ENCODE results near the gene ATP11A.
A peak's percentile ranks its signal among the peaks of the same experiment; 100 is the strongest.

Gene ATP11A

GRCh38 chr13:112885782-112886268 is 196.0 kb downstream of the ATP11A start:
- H3K27me3 ChIP-seq (ENCODE audit: control insufficient read depth, insufficient read depth, low read length, poor library complexity, severe bottlenecking): peaks cover 4% of the 10 kb centered on the region
- H3K4me1 ChIP-seq (ENCODE audit: control insufficient read depth, insufficient read depth, low read length): peaks cover 2% of the 10 kb centered on the region
- peaks cover 3% of the 10 kb centered on the region for H3K36me3 ChIP-seq (ENCODE audit: control insufficient read depth, insufficient read depth, low read length)
- WGBS, 2 experiments: 7 to 9% methylated on average over 25 of the region's 25 CpGs
- H3K4me3 ChIP-seq (ENCODE audit: insufficient read depth, low read depth, low read length): no peak overlapping the region
- no peaks in the 10 kb centered on the region for H3K9me3 ChIP-seq (ENCODE audit: control insufficient read depth, low read length)
- H3K27ac ChIP-seq (ENCODE audit: insufficient read depth, low read depth, low read length, poor library complexity, severe bottlenecking): no peak overlapping the region

GRCh38 chr13:112887151-112887550 is 197.3 kb downstream of the ATP11A start:
- peaks cover 2% of the 10 kb centered on the region for H3K36me3 ChIP-seq (ENCODE audit: control insufficient read depth, insufficient read depth, low read length)
- H3K27ac ChIP-seq (ENCODE audit: insufficient read depth, low read depth, low read length, poor library complexity, severe bottlenecking): no peak overlapping the region
- 93 to 96% methylated on average over 6 of the region's 6 CpGs for WGBS, 2 experiments

GRCh38 chr13:112887557-112887991 is 197.7 kb downstream of the ATP11A start:
- 89 to 94% methylated on average over 10 of the region's 10 CpGs for WGBS, 2 experiments
- Histone ChIP-seq H3K27me3 (ENCODE audit: control insufficient read depth, insufficient read depth, low read length, poor library complexity, severe bottlenecking) (peaks cover 4% of the 10 kb centered on the region), H3K27ac (ENCODE audit: insufficient read depth, low read depth, low read length, poor library complexity, severe bottlenecking) (no peak overlapping the region), H3K9me3 (ENCODE audit: control insufficient read depth, low read length) (no peaks in the 10 kb centered on the region), H3K36me3 (ENCODE audit: control insufficient read depth, insufficient read depth, low read length) (no peaks in the 10 kb centered on the region), H3K4me1 (ENCODE audit: control insufficient read depth, insufficient read depth, low read length) (peaks cover 19% of the 10 kb centered on the region), H3K4me3 (ENCODE audit: insufficient read depth, low read depth, low read length) (no peak overlapping the region)

More at GRCh38 chr13:112887151-112887550, 197.3 kb downstream of the ATP11A start:
- H3K9me3 ChIP-seq (ENCODE audit: control insufficient read depth, low read length): no peaks in the 10 kb centered on the region
- no peak overlapping the region for H3K4me3 ChIP-seq (ENCODE audit: insufficient read depth, low read depth, low read length)
- peaks cover 15% of the 10 kb centered on the region for H3K4me1 ChIP-seq (ENCODE audit: control insufficient read depth, insufficient read depth, low read length)
- peaks cover 4% of the 10 kb centered on the region for H3K27me3 ChIP-seq (ENCODE audit: control insufficient read depth, insufficient read depth, low read length, poor library complexity, severe bottlenecking)

- peaks cover 4% of the 10 kb centered on the region for H3K27me3 ChIP-seq (ENCODE audit: control insufficient read depth, insufficient read depth, low read length, poor library complexity, severe bottlenecking)
These were observed 198.6 kb downstream of the ATP11A start for GRCh38 chr13:112888238-112889111.

GRCh38 chr13:112889351-112890290 is 199.8 kb downstream of the ATP11A start:
- no peak overlapping the region for H3K4me3 ChIP-seq (ENCODE audit: insufficient read depth, low read depth, low read length)
- H3K36me3 ChIP-seq (ENCODE audit: control insufficient read depth, insufficient read depth, low read length): no peaks in the 10 kb centered on the region
- no peak overlapping the region for H3K27ac ChIP-seq (ENCODE audit: insufficient read depth, low read depth, low read length, poor library complexity, severe bottlenecking)
- peaks cover 4% of the 10 kb centered on the region for H3K27me3 ChIP-seq (ENCODE audit: control insufficient read depth, insufficient read depth, low read length, poor library complexity, severe bottlenecking)
- H3K9me3 ChIP-seq (ENCODE audit: control insufficient read depth, low read length): no peaks in the 10 kb centered on the region
- 93% methylated on average over 42 of the region's 42 CpGs for WGBS, 2 experiments
- peaks cover 32% of the 10 kb centered on the region for H3K4me1 ChIP-seq (ENCODE audit: control insufficient read depth, insufficient read depth, low read length)

More at GRCh38 chr13:112888238-112889111, 198.6 kb downstream of the ATP11A start:
- Histone ChIP-seq H3K9me3 (ENCODE audit: control insufficient read depth, low read length) (no peaks in the 10 kb centered on the region), H3K4me3 (ENCODE audit: insufficient read depth, low read depth, low read length) (no peak overlapping the region), H3K27ac (ENCODE audit: insufficient read depth, low read depth, low read length, poor library complexity, severe bottlenecking) (no peak overlapping the region), H3K4me1 (ENCODE audit: control insufficient read depth, insufficient read depth, low read length) (peaks cover 28% of the 10 kb centered on the region), H3K36me3 (ENCODE audit: control insufficient read depth, insufficient read depth, low read length) (no peaks in the 10 kb centered on the region)
- 95 to 96% methylated on average over 34 of the region's 34 CpGs for WGBS, 2 experiments

GRCh38 chr13:112890316-112891145 is 200.7 kb downstream of the ATP11A start:
- Histone ChIP-seq H3K27me3 (ENCODE audit: control insufficient read depth, insufficient read depth, low read length, poor library complexity, severe bottlenecking) (peaks cover 4% of the 10 kb centered on the region), H3K4me1 (ENCODE audit: control insufficient read depth, insufficient read depth, low read length) (peaks cover 38% of the 10 kb centered on the region)

GRCh38 chr13:112891477-112892401 is 201.9 kb downstream of the ATP11A start:
- Histone ChIP-seq H3K36me3 (ENCODE audit: control insufficient read depth, insufficient read depth, low read length) (no peaks in the 10 kb centered on the region), H3K9me3 (ENCODE audit: control insufficient read depth, low read length) (no peaks in the 10 kb centered on the region), H3K4me1 (ENCODE audit: control insufficient read depth, insufficient read depth, low read length) (peaks cover 48% of the 10 kb centered on the region), H3K27ac (ENCODE audit: insufficient read depth, low read depth, low read length, poor library complexity, severe bottlenecking) (peak overlapping the region; percentile 97), H3K4me3 (ENCODE audit: insufficient read depth, low read depth, low read length) (peak overlapping the region; percentile 10), H3K27me3 (ENCODE audit: control insufficient read depth, insufficient read depth, low read length, poor library complexity, severe bottlenecking) (peaks cover 4% of the 10 kb centered on the region)
- 16 to 17% methylated on average over 40 of the region's 40 CpGs for WGBS, 2 experiments

More at GRCh38 chr13:112890316-112891145, 200.7 kb downstream of the ATP11A start:
- no peak overlapping the region for H3K4me3 ChIP-seq (ENCODE audit: insufficient read depth, low read depth, low read length)
- H3K27ac ChIP-seq (ENCODE audit: insufficient read depth, low read depth, low read length, poor library complexity, severe bottlenecking): no peak overlapping the region
- no peaks in the 10 kb centered on the region for H3K36me3 ChIP-seq (ENCODE audit: control insufficient read depth, insufficient read depth, low read length)
- whole genome bisulfite sequencing, 2 experiments: 83 to 87% methylated on average over 27 of the region's 27 CpGs
- no peaks in the 10 kb centered on the region for H3K9me3 ChIP-seq (ENCODE audit: control insufficient read depth, low read length)

GRCh38 chr13:112892426-112893206 is 202.8 kb downstream of the ATP11A start:
- Histone ChIP-seq H3K36me3 (ENCODE audit: control insufficient read depth, insufficient read depth, low read length) (no peaks in the 10 kb centered on the region), H3K27ac (ENCODE audit: insufficient read depth, low read depth, low read length, poor library complexity, severe bottlenecking) (peak overlapping the region; percentile 97), H3K4me1 (ENCODE audit: control insufficient read depth, insufficient read depth, low read length) (peaks cover 48% of the 10 kb centered on the region), H3K9me3 (ENCODE audit: control insufficient read depth, low read length) (no peaks in the 10 kb centered on the region), H3K27me3 (ENCODE audit: control insufficient read depth, insufficient read depth, low read length, poor library complexity, severe bottlenecking) (peaks cover 4% of the 10 kb centered on the region), H3K4me3 (ENCODE audit: insufficient read depth, low read depth, low read length) (peak overlapping the region; percentile 6)
- WGBS, 2 experiments: 8 to 10% methylated on average over 22 of the region's 22 CpGs
